GM13977 (cell line): ENCODE data around the gene CHI3L1.

ENCODE experiments used
- DNase-seq: peaks from one replicate; pipeline ENCODE4 v3.0.0; 2012; ENCODE audit warnings: low spot score
- in situ Hi-C: fragments of 300-500 bp; cut with MboI; formaldehyde crosslinking; loops from one replicate; pipeline ENCODE4 v1.12.0; 2022; ENCODE audit warnings: low sequenced_read_pairs, low pct_unique_long_range_greater_than_20kb, mixed read lengths, inconsistent platforms; ENCODE audit not compliant: unreplicated experiment
- TF ChIP-seq, protein P1 (sequence below): IDR thresholded peaks from 2 replicates; pipeline ENCODE4 v1.5.1; 2012; ENCODE audit warnings: mild to moderate bottlenecking, control low read depth; ENCODE audit not compliant: insufficient read depth; ENCODE audit errors: extremely low read depth, missing control alignments

Gene CHI3L1

DNA sequence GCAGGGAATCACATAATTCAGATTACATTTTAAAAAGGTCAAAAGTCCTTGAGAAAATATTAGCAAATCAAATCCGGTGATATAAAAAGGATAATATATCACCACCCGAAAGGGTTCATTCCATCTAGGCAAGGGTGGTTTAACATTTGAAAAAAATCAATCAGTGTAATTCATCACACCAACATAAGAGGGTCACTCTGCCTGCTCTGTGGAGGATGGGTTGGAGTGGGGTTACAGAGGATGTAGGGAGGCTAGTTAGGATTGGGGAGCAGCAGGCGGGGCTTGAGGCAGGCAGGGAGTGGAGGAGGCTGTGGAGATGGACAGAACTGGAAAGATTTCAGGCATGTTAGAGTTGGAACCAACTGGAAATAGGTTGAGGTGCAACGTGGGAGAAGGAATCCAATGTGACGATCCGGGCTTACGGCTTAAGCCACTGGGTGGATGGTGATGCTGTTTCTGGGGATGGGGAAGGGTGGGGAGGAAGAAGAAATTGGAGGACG lies 46.5 kb downstream of the CHI3L1 start:
- in situ Hi-C loops: no loop called here
- TF ChIP-seq, protein P1, sequence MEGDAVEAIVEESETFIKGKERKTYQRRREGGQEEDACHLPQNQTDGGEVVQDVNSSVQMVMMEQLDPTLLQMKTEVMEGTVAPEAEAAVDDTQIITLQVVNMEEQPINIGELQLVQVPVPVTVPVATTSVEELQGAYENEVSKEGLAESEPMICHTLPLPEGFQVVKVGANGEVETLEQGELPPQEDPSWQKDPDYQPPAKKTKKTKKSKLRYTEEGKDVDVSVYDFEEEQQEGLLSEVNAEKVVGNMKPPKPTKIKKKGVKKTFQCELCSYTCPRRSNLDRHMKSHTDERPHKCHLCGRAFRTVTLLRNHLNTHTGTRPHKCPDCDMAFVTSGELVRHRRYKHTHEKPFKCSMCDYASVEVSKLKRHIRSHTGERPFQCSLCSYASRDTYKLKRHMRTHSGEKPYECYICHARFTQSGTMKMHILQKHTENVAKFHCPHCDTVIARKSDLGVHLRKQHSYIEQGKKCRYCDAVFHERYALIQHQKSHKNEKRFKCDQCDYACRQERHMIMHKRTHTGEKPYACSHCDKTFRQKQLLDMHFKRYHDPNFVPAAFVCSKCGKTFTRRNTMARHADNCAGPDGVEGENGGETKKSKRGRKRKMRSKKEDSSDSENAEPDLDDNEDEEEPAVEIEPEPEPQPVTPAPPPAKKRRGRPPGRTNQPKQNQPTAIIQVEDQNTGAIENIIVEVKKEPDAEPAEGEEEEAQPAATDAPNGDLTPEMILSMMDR: no peak
- no peak for DNase-seq

DNA sequence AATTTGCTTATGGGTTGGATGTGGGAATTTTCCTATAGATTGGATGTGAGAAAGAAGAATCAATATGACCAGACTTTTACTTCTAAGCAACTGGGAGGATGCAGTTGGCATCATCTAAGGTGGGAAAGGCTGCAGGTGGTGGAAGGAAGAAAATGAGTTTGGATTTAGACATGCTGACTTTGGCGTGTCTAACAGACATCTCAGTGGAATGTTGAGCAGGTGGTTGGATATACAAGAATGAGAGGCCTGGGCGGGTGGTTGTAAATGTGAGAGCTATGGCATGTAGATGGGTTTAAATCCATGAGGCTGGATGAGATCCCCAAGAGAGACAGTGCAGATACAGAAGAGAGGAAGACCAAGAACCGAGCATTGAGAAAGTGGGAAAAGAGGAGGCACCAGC lies 48.4 kb downstream of the CHI3L1 start:
- TF ChIP-seq, protein P1: no peak
- in situ Hi-C loops: no loop called here
- no peak for DNase-seq

GRCh38 chr1:203137324-203137723 lies 49.2 kb downstream of the CHI3L1 start:
- DNase-seq: no peak
- in situ Hi-C loops: no loop called here
- TF ChIP-seq, protein P1: no peak

- TF ChIP-seq, protein P1: no peak
- no peak for DNase-seq
- in situ Hi-C loops: no loop called here
Measured at GRCh38 chr1:203136409-203137042, 50.0 kb downstream of the CHI3L1 start.

GRCh38 chr1:203135636-203136305 lies 50.7 kb downstream of the CHI3L1 start:
- DNase-seq: no peak
- in situ Hi-C loops: no loop called here
- TF ChIP-seq, protein P1: no peak

DNA sequence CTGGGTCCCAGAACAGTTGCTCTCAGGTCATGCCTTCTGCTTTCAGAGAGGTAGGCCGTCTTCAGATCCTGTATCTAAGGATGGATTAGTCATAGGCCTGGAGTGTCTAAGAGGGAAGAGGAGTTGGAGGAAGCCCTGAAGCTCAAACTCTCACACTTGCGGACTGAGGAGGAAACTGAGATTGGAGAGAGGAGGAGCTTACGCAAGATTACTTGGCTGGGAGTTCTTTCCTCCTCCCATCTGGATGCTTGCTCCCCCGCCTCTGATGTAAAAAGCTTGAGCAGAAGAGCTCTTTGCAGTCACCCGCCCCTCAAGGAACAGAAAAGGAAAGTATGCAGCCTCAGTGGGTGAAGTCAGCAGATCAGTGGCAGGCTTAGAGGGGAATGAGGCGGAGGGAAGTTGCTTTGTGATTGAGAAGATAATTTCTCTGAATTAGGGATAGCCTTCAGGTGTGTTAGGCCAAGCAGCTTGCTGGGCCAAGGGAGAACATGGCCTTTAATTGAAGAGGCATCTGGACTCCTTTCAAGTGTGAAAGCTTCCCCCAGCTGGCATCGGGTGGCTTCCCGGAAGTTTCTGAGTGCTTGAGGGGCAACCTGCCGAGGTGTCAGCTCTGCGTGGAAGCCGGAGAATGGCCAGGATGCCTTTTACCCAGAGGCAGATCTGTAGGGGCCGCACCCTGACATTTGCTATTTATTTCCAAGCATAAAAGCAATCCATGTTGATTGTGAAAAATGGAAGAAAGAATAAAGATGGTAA lies 52.4 kb downstream of the CHI3L1 start:
- in situ Hi-C loops: no loop called here
- DNase-seq: no peak
- TF ChIP-seq, protein P1: no peak
